GM12872 (cell line): Measurements from ENCODE around the gene RAB4A.
A peak's percentile ranks its signal among the peaks of the same experiment; 100 is the strongest.

Source experiments
- TF ChIP-seq, protein P1 (sequence below): IDR thresholded peaks from 3 replicates; pipeline ENCODE4 v1.5.1; 2011; ENCODE audit warnings: low read depth, mild to moderate bottlenecking, low read length, moderate library complexity; ENCODE audit not compliant: insufficient read depth

Gene RAB4A

DNA sequence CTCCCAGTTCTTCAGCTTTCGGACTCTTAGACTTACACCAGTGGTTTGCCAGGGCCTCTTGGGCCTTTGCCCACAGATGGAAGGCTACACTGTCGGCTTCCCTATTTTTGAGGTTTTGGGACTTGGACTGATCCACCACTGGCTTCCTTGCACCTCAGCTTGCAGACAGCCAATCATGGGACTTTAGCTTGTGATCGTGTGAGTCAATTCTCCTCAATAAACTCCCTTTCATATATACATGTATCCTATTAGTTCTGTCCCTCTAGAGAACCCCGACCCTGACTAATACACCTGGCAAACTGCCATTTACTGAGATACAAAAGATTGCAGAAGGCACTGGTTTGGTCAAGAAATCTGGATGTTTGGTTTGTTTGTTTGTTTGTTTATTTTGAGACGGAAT, 6.4 kb upstream of the RAB4A start:
- TF ChIP-seq, protein P1, sequence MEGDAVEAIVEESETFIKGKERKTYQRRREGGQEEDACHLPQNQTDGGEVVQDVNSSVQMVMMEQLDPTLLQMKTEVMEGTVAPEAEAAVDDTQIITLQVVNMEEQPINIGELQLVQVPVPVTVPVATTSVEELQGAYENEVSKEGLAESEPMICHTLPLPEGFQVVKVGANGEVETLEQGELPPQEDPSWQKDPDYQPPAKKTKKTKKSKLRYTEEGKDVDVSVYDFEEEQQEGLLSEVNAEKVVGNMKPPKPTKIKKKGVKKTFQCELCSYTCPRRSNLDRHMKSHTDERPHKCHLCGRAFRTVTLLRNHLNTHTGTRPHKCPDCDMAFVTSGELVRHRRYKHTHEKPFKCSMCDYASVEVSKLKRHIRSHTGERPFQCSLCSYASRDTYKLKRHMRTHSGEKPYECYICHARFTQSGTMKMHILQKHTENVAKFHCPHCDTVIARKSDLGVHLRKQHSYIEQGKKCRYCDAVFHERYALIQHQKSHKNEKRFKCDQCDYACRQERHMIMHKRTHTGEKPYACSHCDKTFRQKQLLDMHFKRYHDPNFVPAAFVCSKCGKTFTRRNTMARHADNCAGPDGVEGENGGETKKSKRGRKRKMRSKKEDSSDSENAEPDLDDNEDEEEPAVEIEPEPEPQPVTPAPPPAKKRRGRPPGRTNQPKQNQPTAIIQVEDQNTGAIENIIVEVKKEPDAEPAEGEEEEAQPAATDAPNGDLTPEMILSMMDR: no peak

DNA sequence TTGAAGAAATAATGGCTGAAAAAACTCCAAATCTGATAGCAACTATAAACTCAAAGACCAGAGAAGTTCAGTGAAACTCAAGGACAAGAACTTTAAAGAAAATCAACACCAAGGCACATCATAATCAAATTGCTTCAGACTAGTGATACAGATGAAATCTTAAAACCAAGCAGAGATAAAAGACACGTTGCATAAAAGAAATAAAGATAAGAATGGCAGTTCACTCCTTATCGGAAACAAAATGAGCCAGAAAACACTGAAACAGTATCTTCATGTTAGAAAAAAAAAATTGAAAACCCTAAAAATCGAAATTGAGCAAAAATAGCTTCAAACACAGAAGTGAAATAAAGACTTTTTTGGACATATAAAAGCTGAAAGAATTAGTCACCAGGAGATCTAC, 4.6 kb upstream of the RAB4A start:
- TF ChIP-seq, protein P1: no peak

DNA sequence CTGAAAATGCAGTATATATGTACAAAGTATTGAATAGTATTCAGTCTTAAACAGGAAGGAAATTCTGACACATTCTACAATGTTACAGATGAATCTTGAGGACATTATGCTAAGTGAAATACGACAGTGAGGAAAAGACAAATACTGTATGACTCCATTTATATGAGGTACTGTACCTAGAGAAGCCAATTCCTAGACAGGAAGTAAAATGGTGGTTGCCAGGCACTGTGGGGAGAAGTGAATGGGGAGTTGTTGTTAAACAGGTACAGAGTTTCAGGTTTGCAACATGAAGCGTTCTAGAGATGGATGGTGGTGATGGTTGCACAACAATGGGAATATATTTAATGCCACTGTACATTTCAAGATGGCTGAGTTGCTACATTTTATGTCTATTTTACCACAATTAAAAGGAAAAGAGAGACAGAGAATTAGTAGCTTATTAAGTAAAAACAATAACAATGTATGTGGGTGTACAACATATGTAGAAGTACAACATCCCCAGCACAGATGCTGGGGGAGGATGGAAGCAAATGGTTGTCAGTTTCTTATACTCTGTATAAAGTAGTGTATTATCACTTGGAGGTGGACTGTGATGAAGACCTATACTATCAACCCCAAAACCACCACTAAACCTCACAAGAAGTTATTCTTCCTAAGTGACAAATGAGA, 3.9 kb upstream of the RAB4A start:
- TF ChIP-seq, protein P1: no peak

DNA sequence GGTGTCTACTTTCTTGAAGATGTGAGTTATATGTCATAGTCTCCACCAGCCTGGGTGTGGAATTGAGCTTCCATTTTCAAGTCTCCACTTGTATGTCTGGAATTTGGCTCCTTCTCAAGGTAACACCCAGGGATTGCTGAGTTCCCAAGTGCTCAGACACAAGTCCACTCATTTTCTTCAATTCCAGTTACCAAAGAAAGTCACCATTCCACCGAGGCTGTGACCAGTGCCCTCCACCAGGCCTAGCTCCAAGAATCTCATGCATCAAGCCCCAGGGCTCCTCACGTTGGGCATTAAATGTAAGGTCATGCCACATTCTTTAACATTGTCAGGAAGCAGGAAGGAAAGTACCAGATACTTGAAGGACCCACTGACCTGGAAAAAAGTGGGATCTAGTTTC, 2.4 kb upstream of the RAB4A start:
- TF ChIP-seq, protein P1: no peak

DNA sequence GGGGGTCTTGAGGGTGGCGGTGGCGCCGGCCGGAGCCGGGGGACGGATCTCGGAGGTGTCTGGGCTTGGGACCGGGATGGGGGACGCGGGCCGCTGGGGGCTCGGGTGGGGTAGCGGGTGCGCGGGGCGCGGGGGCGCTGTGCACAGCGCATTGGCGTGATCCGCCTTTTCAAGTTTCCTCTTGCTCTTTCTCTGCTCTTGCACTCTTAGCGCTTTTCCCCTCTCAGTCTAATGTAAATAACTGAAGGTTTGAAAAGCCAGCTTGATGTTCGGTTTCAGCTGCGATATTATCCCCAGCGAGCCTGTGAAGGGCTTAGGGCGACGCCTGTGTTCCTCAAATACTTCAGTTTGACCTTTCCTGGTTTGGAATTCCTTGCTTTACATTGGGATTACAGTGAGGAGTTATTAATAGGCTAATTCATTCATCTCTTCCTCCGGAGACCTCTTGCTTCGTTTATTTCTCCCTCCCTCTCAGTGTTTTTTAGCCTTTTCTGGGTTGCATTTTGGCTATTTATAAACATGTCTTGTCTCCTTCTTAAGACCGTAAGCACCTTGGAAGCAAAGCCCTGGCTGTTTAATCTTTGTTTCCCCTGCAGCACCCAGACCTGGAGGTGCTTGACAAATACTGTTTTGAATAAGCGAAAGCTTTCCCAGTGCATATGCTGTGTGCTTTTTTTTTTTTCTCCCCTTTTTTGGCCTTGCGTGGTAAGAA, 693 bp downstream of the RAB4A start:
- TF ChIP-seq, protein P1: peak; percentile 40; the same call in 2 of the 3 replicates

DNA sequence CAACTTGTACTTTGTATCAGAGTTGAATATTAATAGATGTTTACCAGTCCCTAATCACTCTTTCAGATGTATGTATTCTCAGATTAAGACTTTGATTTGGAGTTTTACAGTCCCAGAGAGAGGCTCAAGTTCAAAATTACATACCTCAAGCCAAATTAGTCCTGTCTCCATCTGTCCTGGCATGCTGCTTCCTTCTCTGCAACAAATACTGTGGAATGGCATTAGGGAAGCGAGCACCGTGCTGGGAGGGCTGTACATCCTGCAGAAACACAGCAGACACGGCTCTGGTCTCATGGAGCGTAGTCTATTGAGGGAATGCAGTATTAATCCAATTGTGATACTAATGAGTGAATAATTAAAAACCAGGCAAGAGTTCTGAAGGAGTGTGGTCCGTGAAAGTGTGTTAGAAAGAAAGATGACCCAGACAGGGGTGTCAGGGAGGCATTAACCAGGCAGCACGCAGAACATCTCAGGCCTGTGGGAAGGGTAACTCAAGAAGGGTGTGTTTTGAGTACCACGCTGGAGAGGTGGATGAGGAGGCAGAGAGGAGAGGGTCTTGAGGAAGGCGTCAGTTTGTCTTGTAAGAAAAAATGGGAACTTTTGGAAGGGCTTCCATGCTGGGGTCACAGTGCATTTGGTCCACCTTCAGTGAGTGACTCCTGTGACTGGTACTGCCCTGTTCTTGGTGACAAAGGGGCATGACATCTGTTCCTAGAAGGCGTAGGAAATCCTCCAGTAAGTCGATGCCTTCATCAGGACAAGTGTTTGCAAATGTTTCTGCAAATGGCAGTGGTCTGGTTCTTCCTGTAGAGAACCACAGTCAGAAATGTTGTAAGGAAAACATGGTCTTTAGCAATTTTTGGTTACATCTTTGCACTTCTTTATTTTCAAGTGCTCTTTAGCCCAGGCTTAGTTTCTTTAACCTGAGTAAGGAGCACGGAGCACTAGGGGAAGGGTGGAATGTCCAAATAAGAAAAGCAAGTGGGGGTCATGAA, 1.6 kb downstream of the RAB4A start:
- TF ChIP-seq, protein P1: no peak
